Dedifferentiated amniotic fluid mesenchymal stem cell (primary cell): ENCODE data around the gene LRFN2.

Experiments
- DNase-seq: peaks from one replicate; pipeline ENCODE4 v3.0.0-alpha.2; 2016; ENCODE audit errors: extremely low spot score

The LRFN2 gene

DNA sequence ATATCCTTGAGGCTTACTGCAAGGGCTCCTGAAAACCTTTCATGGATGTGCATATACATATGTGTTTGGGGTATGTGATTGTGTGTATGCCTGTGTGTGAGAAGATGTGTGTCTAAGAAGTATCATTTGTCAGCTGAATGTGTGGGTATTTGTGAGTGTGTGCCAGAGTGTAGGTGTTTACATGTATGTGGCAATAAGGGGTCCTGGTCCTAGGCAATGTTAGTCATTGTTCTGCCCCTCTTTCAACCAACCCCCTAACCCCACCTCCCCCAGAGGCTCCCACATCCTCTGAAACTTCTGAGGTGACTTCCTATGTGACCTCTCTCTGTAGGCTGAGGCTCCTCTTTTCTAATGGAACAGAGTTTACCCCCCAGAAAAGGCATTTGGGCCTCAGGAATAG, 186.4 kb downstream of the LRFN2 start:
- no peak for DNase-seq

GRCh38 chr6:40399888-40400457, 187.2 kb downstream of the LRFN2 start:
- no peak for DNase-seq

GRCh38 chr6:40398810-40399477, 188.2 kb downstream of the LRFN2 start:
- no peak for DNase-seq

DNA sequence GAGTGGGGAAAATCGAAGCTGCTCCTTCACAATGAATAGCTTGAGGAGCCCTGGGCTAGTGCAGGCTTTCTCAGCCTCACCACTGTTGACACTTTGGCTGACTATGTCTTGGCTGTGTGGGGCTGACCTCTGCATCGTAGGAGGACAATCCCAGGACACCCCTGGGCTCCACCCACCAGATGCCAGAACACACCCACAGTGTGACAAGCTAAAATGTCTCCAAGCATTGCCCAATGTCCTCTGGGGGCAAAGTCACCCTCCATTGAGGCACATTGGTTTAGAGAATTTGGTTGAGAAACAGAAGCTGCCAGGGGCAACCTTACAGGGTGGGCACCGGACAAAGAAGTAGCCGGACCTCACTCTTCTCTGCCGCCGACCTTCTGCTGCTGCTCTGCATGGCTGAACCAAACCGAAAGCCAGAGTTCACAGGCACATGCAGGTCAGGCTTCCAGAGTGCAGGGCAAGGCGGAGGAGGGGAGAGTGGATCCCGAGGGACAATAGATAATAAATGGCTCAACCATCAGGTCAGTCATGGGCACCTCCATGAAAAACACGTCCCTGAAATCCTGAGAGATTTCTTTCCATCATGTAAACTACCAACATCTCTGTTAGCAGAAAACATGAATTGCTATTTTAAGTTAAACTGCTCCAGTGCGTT, 189.0 kb downstream of the LRFN2 start:
- DNase-seq = no peak

- no peak for DNase-seq
Observed at GRCh38 chr6:40397287-40398033, 189.7 kb downstream of the LRFN2 start.

DNA sequence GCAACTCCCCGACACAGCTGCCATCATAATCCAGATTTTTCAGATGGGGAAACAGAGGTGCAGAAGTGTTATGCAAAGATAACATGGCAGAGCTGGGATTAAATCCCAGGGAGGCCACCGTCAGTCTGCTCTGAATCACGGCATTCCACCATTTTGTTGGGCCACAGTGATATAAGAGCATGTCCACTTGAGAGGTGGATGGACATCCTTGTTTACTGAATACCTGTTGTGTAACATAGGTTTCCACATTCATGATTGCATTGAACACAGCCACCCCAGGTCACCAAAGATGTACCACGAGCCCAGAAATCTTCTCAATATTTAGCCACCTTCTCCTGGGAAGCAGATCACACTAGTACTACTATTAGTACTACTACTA, 191.5 kb downstream of the LRFN2 start:
- DNase-seq = no peak

DNA sequence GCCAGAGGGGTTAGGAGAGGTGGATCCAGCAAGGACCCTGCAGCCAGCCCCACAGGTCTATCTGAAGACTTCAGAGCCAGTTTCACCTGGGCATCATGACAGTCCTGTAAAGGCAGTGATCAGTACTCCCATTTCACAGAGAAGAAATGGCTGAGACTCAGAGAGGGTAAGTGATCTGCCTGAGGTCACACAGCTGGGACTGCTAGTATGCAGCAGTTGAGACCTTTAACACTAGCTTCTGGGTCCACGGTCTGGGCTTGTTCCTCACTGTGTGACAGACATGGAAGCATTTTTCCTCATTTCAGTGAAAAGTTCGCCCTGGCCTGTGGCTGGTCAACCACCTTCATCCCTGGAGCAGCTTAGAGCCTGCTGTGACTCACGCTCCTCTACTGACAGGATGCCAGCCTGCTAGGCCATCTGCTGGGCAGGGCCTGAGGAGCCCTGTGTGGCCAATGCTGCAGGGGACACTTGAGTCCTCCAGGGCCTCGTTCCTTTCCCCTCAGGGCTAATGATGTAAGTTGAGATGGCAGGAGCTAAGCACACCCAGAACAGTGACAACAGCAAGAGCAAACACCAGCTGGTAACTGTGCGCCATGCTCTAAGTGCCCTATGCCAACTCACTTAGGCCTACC, 192.0 kb downstream of the LRFN2 start:
- DNase-seq = no peak

DNA sequence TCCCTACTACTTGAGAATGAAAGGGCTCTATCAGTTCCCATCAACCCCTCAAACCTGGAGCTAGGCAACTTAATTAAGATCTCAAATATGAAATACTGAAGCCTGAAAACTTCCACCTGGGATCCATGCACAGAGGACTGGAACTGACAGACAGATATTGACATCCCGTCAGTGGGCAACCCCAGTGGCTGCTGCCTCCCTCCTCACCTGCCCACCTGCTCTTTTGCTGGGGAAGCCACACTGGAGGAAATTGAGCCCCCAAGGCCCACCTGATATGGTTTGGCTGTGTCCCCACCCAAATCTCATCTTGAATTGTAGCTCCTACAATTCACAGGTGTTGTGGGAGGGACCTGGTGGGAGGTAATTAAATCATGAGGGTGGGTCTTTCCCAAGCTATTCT, 192.8 kb downstream of the LRFN2 start:
- no peak for DNase-seq

DNA sequence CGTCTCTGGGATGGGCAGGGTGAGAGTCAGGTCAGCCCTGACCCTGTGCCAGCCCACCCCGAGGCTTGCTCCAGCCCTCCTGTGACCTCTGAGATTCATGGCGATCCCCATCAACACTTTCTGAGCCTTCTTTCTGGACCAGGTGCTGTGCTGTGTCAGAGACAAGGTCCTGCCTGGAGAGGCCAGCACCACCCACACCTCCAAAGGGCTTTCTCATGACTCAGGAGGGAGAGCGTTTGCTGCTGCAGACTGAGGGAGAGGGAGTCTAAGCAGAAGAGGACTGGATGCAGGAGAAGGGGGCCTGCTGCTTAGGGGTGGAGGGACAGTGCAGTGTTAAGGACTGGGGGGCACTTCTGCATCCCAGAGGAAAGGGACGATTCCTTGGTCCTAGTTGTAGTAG, 193.5 kb downstream of the LRFN2 start:
- DNase-seq = no peak

DNA sequence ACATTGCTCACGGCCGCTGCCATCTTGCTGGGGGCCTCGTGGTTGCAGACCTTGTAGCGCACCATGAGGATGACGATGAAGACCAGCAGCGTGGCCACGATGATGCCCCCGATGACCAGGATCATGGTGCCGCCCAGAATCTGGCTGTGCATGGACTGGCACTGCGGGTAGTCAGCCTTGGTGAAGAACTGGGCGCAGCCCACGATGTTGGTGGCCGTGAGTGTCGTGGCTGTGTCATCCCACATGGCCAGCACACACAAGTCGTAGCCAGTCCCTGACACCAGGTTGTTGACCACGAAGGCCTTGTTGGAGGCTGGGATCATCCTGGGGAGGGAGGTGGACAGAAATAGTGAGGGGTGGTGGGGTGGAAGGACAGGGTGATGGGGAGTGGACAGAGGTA, 194.6 kb downstream of the LRFN2 start:
- DNase-seq = no peak

DNA sequence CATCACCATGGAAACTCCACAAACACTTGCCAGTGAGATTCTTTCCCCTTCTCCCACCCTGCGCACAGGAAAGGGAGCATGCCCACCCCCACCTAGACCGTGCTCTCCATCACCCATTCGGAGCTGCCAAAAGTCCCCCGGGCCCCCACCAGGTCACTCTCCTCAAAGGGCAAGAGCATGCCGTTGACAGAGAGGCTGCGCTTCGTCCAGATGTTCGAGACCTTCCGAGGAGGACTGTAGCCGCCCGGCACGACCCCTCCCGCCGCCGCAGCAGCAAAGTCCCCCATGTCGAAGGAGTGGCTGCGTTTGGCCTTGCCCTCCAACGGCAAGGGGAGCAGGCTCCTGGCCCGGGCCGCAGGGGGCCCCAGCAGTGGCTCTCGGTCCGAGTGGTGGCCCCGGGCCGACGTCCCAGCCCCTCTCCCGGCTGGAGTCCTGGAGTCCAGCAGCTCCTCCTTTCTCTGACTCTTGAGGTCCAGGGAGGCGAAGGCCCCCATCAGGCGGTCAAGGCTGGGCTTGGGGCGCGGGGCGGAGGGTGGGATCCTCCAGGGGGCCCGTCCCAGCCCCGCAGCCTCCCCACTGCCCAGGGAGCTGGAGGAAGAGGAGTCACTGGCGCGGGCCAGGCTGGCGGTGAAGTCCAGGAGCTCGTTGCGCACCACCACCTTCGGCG, 195.2 kb downstream of the LRFN2 start:
- DNase-seq = no peak

DNA sequence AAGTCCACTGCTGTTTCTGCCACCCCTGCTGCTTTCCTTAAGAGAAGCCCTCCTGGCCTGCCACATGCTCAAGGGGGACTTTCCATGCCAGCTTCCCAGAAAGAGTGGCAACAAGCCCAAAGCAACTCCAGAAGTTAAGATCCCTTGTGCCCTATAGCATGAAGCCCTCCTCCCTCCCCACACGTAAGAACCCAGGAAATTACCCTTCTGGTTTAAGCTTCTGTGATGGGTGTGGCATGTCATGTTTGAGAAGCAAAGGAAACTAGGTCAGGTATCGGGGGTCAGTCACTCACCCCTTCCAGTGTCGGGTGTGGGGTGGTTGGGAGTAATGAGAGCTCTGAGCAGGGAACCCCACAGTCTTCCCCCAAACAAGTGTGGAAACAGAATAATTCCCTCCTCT, 196.1 kb downstream of the LRFN2 start:
- DNase-seq = no peak

DNA sequence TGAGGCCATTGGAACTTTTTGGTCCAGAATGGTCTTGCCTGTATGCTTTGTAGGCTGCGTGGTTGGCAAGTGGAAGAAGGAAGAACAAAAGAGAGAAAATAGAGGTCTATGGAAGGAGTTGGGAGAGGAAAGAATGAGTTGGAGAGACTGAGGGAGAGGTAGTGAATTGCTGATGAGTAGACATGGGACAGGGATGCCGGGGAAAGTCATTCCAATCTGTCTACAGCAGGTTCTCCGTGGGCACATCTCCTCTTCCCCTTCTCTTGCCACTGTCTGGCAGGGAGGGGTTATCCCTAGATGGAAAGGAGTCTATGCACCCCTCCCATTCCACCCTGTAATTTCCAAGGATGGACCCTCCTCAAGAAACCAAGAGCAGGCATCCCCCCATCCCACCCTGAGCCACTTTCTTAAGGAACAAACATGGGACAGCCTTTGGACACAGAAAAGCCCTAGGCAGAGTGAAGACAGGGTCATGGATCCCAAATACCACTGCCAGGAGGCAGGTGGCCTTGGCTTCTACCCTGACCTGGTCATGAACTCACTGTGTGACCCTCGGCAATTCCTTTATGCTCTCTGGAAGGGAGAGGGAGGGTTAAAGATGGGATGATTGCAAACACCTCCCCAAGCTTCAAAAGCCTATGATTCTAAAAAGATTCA, 196.9 kb downstream of the LRFN2 start:
- no peak for DNase-seq

GRCh38 chr6:40389254-40389653, 197.9 kb downstream of the LRFN2 start:
- DNase-seq = no peak

GRCh38 chr6:40387871-40388264, 199.3 kb downstream of the LRFN2 start:
- no peak for DNase-seq

- no peak for DNase-seq
Observed at GRCh38 chr6:40387127-40387870, 199.9 kb downstream of the LRFN2 start.

- no peak for DNase-seq
Observed at GRCh38 chr6:40386200-40386599, 201.0 kb downstream of the LRFN2 start.

DNA sequence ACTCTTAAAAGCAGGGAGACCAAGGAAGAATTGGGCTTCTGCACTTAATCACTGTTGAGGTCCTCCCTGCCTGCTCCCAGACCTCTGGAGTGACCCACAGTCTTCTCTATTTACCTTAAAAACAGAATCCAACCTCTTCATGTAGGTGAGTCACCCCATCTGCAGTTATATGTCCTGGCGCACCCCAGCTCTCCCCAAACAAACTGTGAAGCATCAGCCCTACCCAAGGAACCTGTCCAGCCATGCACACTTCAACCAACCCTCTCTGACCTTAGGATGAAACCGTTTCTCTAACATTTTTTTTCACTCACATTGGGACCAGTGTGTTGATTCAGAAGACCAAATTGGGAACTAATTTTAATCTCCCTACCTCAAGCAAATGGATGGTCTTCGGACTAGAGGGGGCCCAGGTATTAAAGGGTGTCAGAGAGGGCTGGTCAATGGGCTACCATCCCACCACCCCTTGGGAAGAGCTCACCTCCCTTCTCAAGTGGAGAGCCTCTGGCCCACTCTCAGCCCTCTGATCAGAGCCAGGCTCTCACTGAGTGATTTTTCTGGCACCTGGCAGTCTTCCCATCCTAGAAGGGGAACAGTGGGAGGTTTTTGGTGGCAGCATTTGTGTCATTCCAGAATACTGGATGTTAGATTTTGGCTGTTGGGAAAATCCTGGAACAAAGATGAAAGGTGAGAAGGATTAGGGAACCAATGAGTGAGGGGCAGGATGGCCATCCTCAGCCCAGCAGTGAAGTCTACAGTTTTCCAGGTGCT, 203.6 kb downstream of the LRFN2 start:
- DNase-seq = no peak

- DNase-seq = no peak
Observed at GRCh38 chr6:40380271-40380670, 206.9 kb downstream of the LRFN2 start.

GRCh38 chr6:40379811-40380210, 207.4 kb downstream of the LRFN2 start:
- DNase-seq = no peak
